Naive thymus-derived CD4-positive, alpha-beta T cell (primary cell): ENCODE results near the gene SBK2. TPM values are rescaled to one million over a fixed set of nuclear protein-coding genes. Genes with fewer than 3 reads are reported as not detected.
A peak's percentile ranks its signal among the peaks of the same experiment; 100 is the strongest.

Experiments used
- ATAC-seq: fragments of 150-1000 bp; cut with Tn5 transposase; 2 replicates; pipeline ENCODE4 v1.10.0; 2021; ENCODE audit warnings: mild to moderate bottlenecking, moderate library complexity
- CTCF ChIA-PET: fragments of 350-600 bp; sonication (Branson Sonifier 250); formaldehyde crosslinking; loops from one replicate; lab custom pipeline; 2021; ENCODE audit warnings: antibody characterized with exemption; lab: Charles Lee
- POLR2A ChIA-PET: fragments of 350-600 bp; sonication (Branson Sonifier 250); formaldehyde crosslinking; loops from one replicate; lab custom pipeline; 2021; ENCODE audit warnings: antibody characterized with exemption, inconsistent platforms; lab: Charles Lee
- DNase-seq, 9 donors: peaks; one replicate each; pipeline versions ENCODE4 v3.0.0 to v3.0.0-alpha.2; 2020 to 2022; ENCODE audit warnings: mixed read lengths in 1 of 9
- H3K27ac ChIP-seq: one replicate; pipeline ENCODE4 v1.7.0; 2013; ENCODE audit warnings: mild to moderate bottlenecking, low read depth, low read length, moderate library complexity
- H3K27me3 ChIP-seq, 2 donors: one replicate each; pipeline ENCODE4 v1.7.0; 2013; ENCODE audit warnings: low read length in 2 of 2, mild to moderate bottlenecking in 2 of 2, moderate library complexity in 2 of 2; ENCODE audit not compliant: control insufficient read depth in 2 of 2, insufficient read depth in 2 of 2
- H3K36me3 ChIP-seq, 3 experiments: 1 replicate in 2 of 3; 2 replicates in 1 of 3; pipeline ENCODE4 v1.7.0; 2013; ENCODE audit warnings: low read length in 3 of 3, mild to moderate bottlenecking in 3 of 3, moderate library complexity in 1 of 3; ENCODE audit not compliant: insufficient read depth in 3 of 3, control insufficient read depth in 2 of 3
- H3K4me1 ChIP-seq, 2 donors: one replicate each; pipeline ENCODE4 v1.7.0; 2013; ENCODE audit warnings: low read length in 2 of 2, mild to moderate bottlenecking in 2 of 2, moderate library complexity in 1 of 2; ENCODE audit not compliant: control insufficient read depth in 2 of 2, insufficient read depth in 2 of 2
- H3K4me3 ChIP-seq: 2 replicates; pipeline ENCODE4 v1.7.0; 2013; ENCODE audit warnings: mild to moderate bottlenecking, low read length
- H3K9me3 ChIP-seq, 3 experiments: 1 replicate in 2 of 3; 2 replicates in 1 of 3; pipeline ENCODE4 v1.7.0; 2013; ENCODE audit warnings: low read length in 3 of 3; ENCODE audit not compliant: control insufficient read depth in 2 of 3
- H3K27ac Mint-ChIP-seq, 9 donors: one replicate each; pipeline ENCODE4 v1.8.0; 2020 to 2022; ENCODE audit warnings: mixed read lengths in 9 of 9, mild to moderate bottlenecking in 8 of 9, moderate library complexity in 5 of 9, inconsistent platforms in 2 of 9
- H3K27me3 Mint-ChIP-seq, 5 donors: one replicate each; pipeline ENCODE4 v1.8.0; 2021 to 2022; ENCODE audit warnings: mixed read lengths in 5 of 5, mild to moderate bottlenecking in 1 of 5
- H3K36me3 Mint-ChIP-seq, 5 donors: one replicate each; pipeline ENCODE4 v1.8.0; 2020 to 2022; ENCODE audit warnings: mixed read lengths in 5 of 5, mild to moderate bottlenecking in 3 of 5, inconsistent platforms in 1 of 5
- H3K4me1 Mint-ChIP-seq, 7 donors: one replicate each; pipeline ENCODE4 v1.8.0; 2020 to 2022; ENCODE audit warnings: mixed read lengths in 7 of 7, mild to moderate bottlenecking in 3 of 7, inconsistent platforms in 1 of 7
- H3K4me3 Mint-ChIP-seq, 10 donors: one replicate each; pipeline ENCODE4 v1.8.0; 2020 to 2022; ENCODE audit warnings: mild to moderate bottlenecking in 10 of 10, mixed read lengths in 10 of 10, moderate library complexity in 6 of 10, inconsistent platforms in 2 of 10
- H3K9me3 Mint-ChIP-seq, 11 donors: one replicate each; pipeline ENCODE4 v1.8.0; 2020 to 2022; ENCODE audit warnings: mixed read lengths in 11 of 11, mild to moderate bottlenecking in 4 of 11, inconsistent platforms in 1 of 11, moderate library complexity in 1 of 11
- intact Hi-C, 2 donors: fragments of 100-400 bp; cut with micrococcal nuclease; formaldehyde crosslinking; loops; one replicate each; pipeline ENCODE4 v1.15.1; 2023
- polyA plus RNA-seq, 2 donors: library from polyadenylated mRNA; unstranded; fragments of 300-500 nt; fragmentation: Illumina TruSeq; gene quantifications; one replicate each; pipeline ENCODE4 v1.2.3, GENCODE V29; 2021
- total RNA-seq, 6 experiments: library from RNA in 5 of 6; stranded (reverse) in 5 of 6; gene quantifications; 1 replicate in 5 of 6; 2 replicates in 1 of 6; pipeline ENCODE4 v1.2.3 and lab custom pipeline; 2021 to 2026

SBK2 gene
- total and polyA plus RNA-seq, 7 experiments from 2014 or later, result not detected

GRCh38 chr19:55495646-55496349 lies 41.1 kb downstream of the SBK2 start:
- peak overlapping the region in 1 of 9 donors; percentile 85 for H3K27ac Mint-ChIP-seq
- H3K9me3 Mint-ChIP-seq, result no peaks in the 10 kb centered on the region

GRCh38 chr19:55494172-55494761 lies 42.7 kb downstream of the SBK2 start:
- Mint-ChIP-seq H3K4me3 (peak overlapping the region in 8 of 10 donors; percentile 7 to 64 (median 40)), H3K27me3 (peaks cover 0 to 5% (median 0%) of the 10 kb centered on the region in 5 donors), H3K9me3 (no peaks in the 10 kb centered on the region), H3K27ac (peak overlapping the region in 2 of 9 donors; percentile 29 to 51), H3K4me1 (peaks cover 0 to 2% (median 0%) of the 10 kb centered on the region in 7 donors), H3K36me3 (no peaks in the 10 kb centered on the region)
- ATAC-seq (peak; percentile 22), DNase-seq (no peak)
- intact Hi-C loops, result no loop called here
- Histone ChIP-seq H3K4me3 (peak overlapping the region; percentile 24), H3K27ac (no peak overlapping the region), H3K4me1 (no peaks in the 10 kb centered on the region), H3K36me3 (no peaks in the 10 kb centered on the region), H3K27me3 (no peaks in the 10 kb centered on the region), H3K9me3 (no peaks in the 10 kb centered on the region)
- CTCF ChIA-PET, result interaction anchor here (0.7 kb wide), 1 partner anchor 10 kb away, joined by 3 read pairs; no protein-coding TSS in a partner anchor
- POLR2A ChIA-PET, result no interaction called here

More at GRCh38 chr19:55495646-55496349, 41.1 kb downstream of the SBK2 start:
- DNase-seq (no peak), ATAC-seq (no peak)
- ChIA-PET POLR2A (no interaction called here), CTCF (interaction anchor here (0.7 kb wide), 1 partner anchor 82 kb away, joined by 3 read pairs; no protein-coding TSS in a partner anchor)
- H3K4me1 Mint-ChIP-seq, result peaks cover 0 to 2% (median 0%) of the 10 kb centered on the region in 7 donors
- Histone ChIP-seq H3K27ac (no peak overlapping the region), H3K36me3 (no peaks in the 10 kb centered on the region), H3K4me1 (no peaks in the 10 kb centered on the region), H3K4me3 (no peak overlapping the region), H3K9me3 (no peaks in the 10 kb centered on the region), H3K27me3 (no peaks in the 10 kb centered on the region)
- no peaks in the 10 kb centered on the region for H3K36me3 Mint-ChIP-seq
- intact Hi-C loops, result no loop called here
- no peak overlapping the region for H3K4me3 Mint-ChIP-seq
- H3K27me3 Mint-ChIP-seq, result peaks cover 0 to 5% (median 0%) of the 10 kb centered on the region in 5 donors

GRCh38 chr19:55493645-55494171 lies 43.2 kb downstream of the SBK2 start:
- DNase-seq (no peak), ATAC-seq (no peak)
- no peak overlapping the region for H3K4me3 Mint-ChIP-seq
- Histone ChIP-seq H3K4me3 (no peak overlapping the region), H3K27ac (no peak overlapping the region), H3K4me1 (no peaks in the 10 kb centered on the region), H3K27me3 (no peaks in the 10 kb centered on the region), H3K36me3 (no peaks in the 10 kb centered on the region), H3K9me3 (no peaks in the 10 kb centered on the region)
- CTCF ChIA-PET, result interaction anchor here (0.7 kb wide), 1 partner anchor 10 kb away, joined by 3 read pairs; no protein-coding TSS in a partner anchor
- H3K27me3 Mint-ChIP-seq, result peaks cover 0 to 5% (median 0%) of the 10 kb centered on the region in 5 donors
- no peaks in the 10 kb centered on the region for H3K9me3 Mint-ChIP-seq
- peaks cover 0 to 2% (median 0%) of the 10 kb centered on the region in 7 donors for H3K4me1 Mint-ChIP-seq
- H3K36me3 Mint-ChIP-seq, result no peaks in the 10 kb centered on the region
- POLR2A ChIA-PET, result no interaction called here
- intact Hi-C loops, result no loop called here
- no peak overlapping the region for H3K27ac Mint-ChIP-seq

GRCh38 chr19:55493052-55493644 lies 43.8 kb downstream of the SBK2 start:
- Histone ChIP-seq H3K36me3 (no peaks in the 10 kb centered on the region), H3K4me1 (no peaks in the 10 kb centered on the region), H3K27ac (no peak overlapping the region), H3K9me3 (no peaks in the 10 kb centered on the region), H3K4me3 (no peak overlapping the region), H3K27me3 (no peaks in the 10 kb centered on the region)
- intact Hi-C loops, result no loop called here
- CTCF ChIA-PET, result no interaction called here
- Mint-ChIP-seq H3K27ac (no peak overlapping the region), H3K4me3 (peak overlapping the region in 1 of 10 donors; percentile 7), H3K27me3 (peaks cover 0 to 5% (median 0%) of the 10 kb centered on the region in 5 donors), H3K36me3 (no peaks in the 10 kb centered on the region), H3K4me1 (peaks cover 0 to 2% (median 0%) of the 10 kb centered on the region in 7 donors), H3K9me3 (no peaks in the 10 kb centered on the region)
- no peak for DNase-seq
- POLR2A ChIA-PET, result no interaction called here
- ATAC-seq, result no peak

GRCh38 chr19:55492362-55492944 lies 44.5 kb downstream of the SBK2 start:
- H3K27ac ChIP-seq, result no peak overlapping the region
- ChIA-PET CTCF (no interaction called here), POLR2A (no interaction called here)
- DNase-seq (no peak), ATAC-seq (no peak)
- Mint-ChIP-seq H3K36me3 (no peaks in the 10 kb centered on the region), H3K4me1 (peaks cover 0 to 4% (median 0%) of the 10 kb centered on the region in 7 donors), H3K4me3 (no peak overlapping the region), H3K27me3 (peaks cover 0 to 5% (median 0%) of the 10 kb centered on the region in 5 donors), H3K9me3 (no peaks in the 10 kb centered on the region), H3K27ac (no peak overlapping the region)
- intact Hi-C loops, result no loop called here
- no peaks in the 10 kb centered on the region for H3K27me3 ChIP-seq
- no peaks in the 10 kb centered on the region for H3K4me1 ChIP-seq
- H3K36me3 ChIP-seq, result no peaks in the 10 kb centered on the region
- H3K4me3 ChIP-seq, result no peak overlapping the region
- no peaks in the 10 kb centered on the region for H3K9me3 ChIP-seq

- no peak for ATAC-seq
- CTCF ChIA-PET, result no interaction called here
These were observed 45.2 kb downstream of the SBK2 start for GRCh38 chr19:55491546-55492360.

More at GRCh38 chr19:55491546-55492360, 45.2 kb downstream of the SBK2 start:
- H3K4me1 ChIP-seq, result no peaks in the 10 kb centered on the region
- H3K36me3 ChIP-seq, result no peaks in the 10 kb centered on the region
- H3K27me3 ChIP-seq, result no peaks in the 10 kb centered on the region
- H3K4me1 Mint-ChIP-seq, result peaks cover 0 to 9% (median 0%) of the 10 kb centered on the region in 7 donors
- DNase-seq, result no peak
- H3K27ac ChIP-seq, result no peak overlapping the region
- no peaks in the 10 kb centered on the region for H3K9me3 Mint-ChIP-seq
- no peak overlapping the region for H3K4me3 Mint-ChIP-seq
- POLR2A ChIA-PET, result no interaction called here
- no peaks in the 10 kb centered on the region for H3K36me3 Mint-ChIP-seq
- intact Hi-C loops, result no loop called here
- no peak overlapping the region for H3K4me3 ChIP-seq
- no peak overlapping the region for H3K27ac Mint-ChIP-seq
- H3K9me3 ChIP-seq, result no peaks in the 10 kb centered on the region
- peaks cover 0 to 5% (median 0%) of the 10 kb centered on the region in 5 donors for H3K27me3 Mint-ChIP-seq
